GM18873 (cell line): ENCODE measurements around the gene HELZ2.
A peak's percentile ranks its signal among the peaks of the same experiment; 100 is the strongest.
"Not testable (repeated sequence)": the region's sequence is repeated elsewhere in the genome, so short reads cannot be mapped to it uniquely, and the experiment has no call there.

ENCODE experiments used
- ATAC-seq: cut with Tn5 transposase; IDR thresholded peaks from one replicate; pipeline ENCODE4 v1.9.1; 2021; ENCODE audit warnings: mild to moderate bottlenecking, moderate library complexity, moderate number of reproducible peaks; ENCODE audit not compliant: unreplicated experiment, low FRiP score

The HELZ2 gene

DNA sequence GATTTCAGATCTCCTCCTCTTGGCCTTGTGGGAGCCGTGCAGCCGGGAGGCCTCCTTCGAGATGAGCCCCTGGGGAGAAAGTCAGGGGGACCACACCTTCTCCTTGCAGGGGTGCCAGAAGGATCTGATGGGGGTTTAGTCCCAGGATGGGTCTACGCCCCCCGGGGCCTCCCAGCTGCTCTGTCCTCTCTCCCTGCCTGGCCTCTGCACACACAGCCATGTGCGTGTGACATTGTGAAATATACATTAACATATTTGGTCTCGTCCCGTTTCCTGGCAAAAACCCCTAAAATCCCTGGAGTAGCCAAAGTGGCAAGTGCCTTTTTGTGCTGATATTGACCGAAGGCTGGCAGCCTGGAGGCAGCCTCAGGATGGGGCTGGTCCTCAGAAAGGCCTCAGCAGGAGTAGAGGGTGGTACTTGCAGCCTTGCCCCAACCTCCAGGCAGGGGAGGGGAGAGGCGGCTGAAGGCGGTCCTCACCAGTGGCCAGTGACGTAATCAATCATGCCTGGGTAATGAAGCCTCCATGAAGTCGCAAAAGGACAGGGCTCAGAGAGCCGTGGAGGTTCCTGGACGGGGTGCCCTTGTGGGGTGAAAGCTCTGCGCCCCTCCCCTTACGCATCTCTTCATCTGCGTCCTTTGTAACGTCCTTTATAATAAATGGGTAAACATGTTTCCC, 5.1 kb upstream of the HELZ2 start:
- ATAC-seq, result no peak

DNA sequence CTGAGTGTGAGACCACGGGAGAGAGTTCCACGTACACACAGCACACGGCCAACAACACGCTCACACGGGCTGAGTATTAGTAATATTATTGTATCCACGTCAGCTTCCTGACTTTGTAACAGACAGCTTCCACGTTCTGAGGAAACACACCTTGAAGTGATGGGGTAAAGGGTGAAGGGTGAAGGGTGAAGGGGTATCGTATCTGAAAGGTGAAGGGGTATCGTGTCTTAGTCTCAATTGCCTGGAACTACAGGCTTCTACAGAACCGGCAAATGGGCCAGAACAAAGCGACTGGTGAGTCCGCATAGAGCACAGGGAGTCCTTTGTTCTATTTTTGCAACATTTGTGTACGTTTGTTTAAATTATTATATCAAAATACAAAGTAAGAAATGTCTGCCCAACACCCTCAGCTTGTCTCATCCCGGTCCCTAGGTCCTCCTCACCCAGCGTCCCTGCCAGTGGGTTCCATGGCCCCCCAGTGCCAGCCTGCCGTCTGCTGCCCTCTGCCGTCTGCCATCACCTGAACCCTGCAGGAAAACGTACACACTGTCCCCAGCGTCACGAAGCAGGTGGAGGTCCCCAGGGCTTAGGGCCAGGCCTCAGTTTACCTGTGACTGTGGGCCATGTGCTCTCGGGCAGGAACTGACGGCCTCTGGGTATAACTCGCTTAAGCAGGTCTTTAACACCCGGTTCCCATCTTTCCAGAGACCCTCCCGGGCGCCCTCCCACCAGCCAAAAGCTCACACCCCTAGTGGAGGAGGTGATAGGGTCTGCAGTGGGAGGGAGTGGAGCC, 4.4 kb upstream of the HELZ2 start:
- no peak for ATAC-seq

DNA sequence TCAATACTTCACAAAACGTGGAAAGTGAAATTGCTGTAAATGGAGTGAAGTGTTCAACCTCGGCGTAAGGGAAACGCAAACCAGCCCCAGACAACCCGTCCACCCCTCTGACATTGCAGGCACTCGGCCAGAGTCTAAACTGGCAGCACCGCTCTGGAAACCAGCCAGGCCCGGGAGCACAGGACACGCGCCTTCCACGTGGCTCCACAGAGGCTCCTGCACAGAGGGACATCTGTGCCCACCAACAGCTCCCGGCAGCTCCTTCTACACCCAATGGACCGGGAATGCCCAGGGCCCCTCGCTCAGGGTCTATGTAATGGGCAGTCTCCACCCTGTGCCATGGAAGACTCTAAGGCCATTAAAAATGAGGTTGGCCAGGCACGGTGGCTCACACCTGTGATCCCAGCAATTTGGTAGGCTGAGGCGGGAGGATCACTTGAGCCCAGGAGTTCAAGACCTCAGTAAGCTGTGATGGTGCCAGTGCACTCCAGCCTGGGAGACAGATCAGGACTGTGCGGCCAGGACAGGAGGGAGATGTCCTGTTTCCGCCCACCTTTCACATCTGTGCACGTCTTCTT, 3.4 kb upstream of the HELZ2 start:
- ATAC-seq, result no peak

DNA sequence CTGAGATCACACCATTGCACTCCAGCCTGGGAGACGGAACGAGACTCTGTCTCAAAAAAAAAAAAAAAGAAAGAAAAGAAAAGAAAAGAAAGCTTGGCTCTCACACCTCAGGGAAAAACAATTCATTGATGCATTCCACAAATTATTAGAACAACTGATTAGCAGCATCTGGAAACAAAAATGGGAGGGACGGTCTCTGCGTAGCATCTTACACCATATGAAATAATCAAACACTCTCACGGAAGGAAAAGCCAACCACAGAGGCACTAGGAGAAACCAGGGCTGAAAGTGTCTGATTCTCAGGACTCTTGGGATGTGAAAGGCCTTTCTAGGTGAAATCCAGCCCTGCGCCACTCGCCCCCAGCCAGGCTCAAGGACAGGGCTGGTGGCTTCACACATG, 2.3 kb upstream of the HELZ2 start:
- no peak for ATAC-seq

DNA sequence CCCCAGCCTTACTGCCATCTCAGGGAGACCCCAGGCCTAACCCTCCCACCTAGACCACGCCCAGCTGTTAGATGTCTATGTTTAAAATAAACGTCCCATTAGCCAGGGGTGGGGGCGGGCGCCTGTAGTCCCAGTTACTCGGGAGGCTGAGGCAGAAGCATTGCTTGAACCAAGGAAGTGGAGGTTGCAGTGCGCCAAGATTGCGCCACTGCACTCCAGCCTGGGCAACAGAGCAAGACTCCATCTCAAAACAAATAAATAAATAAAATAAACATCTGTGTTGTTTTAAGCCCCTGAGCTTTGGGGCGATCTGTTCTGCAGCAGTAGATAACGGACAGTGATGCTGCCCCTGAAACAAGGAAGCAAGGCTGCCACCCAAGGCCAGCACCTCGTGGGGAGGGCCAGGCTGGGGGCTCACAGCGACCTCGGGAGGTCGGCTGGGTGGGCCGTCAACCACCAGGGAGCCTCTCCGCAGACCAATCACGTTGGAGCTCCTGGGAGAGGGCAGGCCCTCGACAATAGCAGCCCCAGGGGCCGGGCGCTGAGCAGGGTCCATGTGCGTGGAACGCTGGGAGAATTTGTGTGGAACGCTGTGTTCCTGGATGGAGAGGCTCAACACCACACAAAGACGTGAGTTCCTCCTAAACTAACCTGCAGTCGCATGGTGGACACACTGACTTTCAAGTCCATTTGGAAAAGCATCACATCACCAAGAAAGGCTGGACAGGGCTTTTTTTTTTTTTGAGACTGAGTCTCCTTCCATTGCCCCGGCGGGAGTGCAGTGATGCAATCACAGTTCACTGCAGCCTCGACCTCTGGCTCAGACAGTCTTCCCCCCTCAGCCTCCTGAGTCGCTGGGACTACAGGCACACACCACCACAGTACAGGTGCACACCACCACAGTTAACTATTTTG, 1.0 kb upstream of the HELZ2 start:
- ATAC-seq, result no peak

GRCh38 chr20:63573647-63574131, 350 bp downstream of the HELZ2 start:
- no peak for ATAC-seq

DNA sequence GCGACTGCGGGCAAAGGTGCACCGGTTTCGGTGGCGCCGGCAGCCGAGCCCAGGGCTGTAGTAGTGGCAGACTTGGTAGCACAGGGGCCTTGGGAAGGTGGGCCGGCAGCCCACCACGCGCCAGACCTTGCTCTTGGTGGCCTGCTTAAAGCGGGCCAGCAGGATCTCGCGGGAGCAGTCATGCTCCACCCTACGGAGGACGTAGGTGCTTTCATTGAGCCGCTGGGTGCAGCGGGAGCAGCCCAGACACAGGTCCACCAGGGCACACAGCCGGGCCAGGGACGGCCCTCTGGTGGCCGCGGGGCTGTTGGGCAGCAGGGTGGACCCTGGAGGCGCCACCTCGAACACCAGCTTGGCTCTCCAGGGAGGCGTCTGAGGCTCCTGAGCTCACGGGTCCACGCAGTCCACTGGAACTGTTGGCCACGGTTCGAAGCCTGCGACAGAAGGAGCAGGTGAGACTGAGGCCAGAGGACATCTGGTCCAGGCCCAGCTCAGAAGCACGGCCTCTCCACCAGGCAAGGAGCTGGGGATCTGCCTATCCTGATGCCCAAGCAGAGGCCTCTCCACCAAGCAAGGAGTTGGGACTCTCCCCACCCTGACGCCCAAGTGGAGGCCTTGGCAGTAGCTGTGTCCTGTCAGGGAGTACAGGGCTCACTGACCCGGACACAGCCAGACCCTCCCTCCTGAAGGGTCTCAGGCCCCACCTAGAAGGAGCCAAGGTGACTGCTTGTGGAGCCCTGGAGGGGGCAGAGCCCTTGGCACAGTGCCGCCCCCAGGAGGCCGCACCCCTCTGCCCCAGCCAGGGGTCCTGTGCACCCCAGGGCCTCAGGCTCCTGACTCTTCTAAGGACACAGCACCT, 1.0 kb downstream of the HELZ2 start:
- ATAC-seq, result no peak

DNA sequence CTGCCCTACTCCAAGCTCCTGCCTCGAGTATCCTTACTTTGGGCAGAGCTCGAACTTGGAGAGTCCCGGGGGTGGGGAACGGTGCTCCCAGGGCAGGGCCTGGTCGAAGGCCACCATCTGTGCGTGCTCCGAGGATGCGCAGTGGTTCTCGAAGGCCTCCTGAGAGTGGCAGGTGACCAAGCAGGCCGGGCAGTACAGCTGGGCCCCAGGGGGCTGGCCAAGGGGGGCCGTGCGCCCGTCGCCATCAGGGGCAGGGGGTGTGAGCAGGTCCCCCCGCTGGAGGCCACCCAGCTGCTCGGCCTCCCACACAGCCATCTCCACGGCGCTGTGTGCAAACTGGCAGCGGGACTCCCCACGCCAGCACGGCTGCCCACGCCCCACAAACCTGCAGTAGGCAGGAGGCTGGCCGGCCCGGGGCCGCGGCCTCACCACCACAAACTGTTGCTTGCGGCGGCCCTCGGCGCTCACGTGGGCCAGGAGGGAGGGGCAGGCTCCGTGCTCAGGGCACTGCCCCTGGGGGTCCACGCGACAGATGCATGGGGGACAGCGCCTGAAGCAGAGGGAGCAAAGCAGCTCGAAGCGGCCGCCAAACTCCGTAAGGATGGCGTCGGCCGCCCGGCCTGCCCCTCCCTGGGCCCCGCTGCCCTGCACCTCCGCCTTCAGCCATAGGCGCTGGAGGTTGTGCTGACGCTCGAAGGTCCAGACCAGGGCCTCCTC, 1.8 kb downstream of the HELZ2 start:
- ATAC-seq, result no peak

GRCh38 chr20:63571087-63571478, 3.0 kb downstream of the HELZ2 start:
- ATAC-seq, result not testable (repeated sequence)

DNA sequence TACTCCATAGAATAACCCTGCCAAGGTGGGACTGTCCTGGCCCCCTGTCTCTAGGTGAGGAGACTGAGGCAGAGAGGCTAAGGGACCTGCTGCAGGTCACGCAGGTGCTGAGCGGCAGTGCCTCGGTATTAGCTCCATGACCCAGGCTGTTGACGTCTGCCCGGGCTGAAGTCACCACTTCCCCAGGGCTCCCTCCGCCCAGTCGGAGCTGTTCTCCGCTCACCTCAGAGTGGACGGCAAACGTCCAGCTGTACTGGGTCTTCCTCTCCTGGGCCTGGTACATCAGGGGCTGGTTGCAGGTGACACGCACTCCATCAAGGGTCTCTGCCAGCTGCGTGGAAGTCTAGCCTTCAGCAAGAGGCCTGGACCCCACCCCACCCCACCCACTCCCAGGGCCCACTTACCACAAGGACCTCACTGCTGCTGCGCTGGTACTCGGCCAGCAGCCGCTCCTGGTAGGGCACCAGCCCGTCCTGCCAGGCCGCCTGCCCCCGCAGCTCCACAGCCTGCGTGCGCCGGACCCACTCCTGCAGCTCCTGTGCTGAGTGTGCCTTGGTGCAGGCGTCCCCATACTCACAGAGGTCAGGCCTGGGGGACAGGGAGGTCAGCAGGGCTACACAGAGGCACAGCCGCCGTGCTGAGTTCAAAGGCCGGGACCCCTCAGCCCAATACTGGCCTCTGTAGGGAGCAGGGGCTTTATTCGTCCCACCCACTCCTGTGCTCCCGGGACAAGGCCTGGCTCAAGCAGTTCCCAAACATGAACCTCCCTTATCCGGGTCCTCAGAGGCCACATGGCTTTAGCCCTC, 3.6 kb downstream of the HELZ2 start:
- no peak for ATAC-seq

- ATAC-seq, result no peak
Measured at GRCh38 chr20:63568986-63569949, 4.8 kb downstream of the HELZ2 start.

DNA sequence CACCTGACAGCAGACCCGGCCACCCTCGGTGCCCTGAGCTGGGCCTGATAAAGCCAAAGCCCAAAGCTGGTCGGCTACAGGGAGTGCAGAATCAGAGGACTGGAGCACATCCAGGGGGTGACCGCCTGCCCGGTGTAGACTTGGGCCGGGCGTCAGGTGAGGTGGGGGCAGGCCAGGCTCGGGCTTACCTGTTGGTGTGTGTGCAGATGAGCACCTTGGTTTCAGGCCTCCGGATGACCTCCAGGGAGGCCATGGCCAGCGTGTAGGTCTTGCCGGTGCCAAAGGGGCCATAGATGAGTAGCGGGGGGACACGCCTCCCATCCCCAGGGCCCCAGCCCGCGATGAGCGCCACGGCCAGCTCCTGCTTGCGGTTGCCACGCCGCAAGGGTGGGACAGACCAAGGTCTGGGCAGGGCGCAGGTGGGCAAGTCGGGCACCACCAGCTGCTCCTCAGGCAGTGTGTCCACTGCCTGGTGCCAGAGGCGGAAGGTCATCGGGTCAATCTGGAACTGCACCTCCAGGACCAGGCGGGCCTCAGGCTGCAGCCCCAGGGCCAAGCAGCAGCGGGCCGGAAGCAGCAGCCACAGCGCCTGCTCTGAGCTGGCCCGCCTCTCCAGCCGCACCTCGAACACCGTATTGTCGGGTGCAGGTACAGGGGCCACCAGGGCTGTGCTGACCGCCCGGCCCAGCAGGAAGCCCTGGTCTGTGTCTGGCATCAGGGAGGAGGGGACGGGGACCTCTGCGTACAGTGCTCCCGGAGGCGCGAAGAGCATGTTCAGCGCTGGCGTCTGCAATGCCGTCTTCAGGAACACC, 5.7 kb downstream of the HELZ2 start:
- ATAC-seq, result peak; percentile 15

GRCh38 chr20:63567386-63568169, 6.5 kb downstream of the HELZ2 start:
- peak; percentile 63 for ATAC-seq

DNA sequence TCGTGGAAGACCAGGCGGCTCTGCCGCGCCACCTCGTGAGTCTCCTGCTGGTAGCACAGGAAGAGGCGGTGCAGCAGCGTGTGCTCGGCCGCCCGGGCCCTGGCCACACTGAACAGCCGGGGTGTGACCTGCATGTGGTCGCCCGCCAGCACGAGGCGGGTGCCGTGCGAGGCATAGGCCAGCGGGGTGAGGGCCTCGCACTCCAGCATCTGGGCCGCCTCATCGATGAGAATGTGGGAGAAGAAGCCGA, 7.0 kb downstream of the HELZ2 start:
- no peak for ATAC-seq

DNA sequence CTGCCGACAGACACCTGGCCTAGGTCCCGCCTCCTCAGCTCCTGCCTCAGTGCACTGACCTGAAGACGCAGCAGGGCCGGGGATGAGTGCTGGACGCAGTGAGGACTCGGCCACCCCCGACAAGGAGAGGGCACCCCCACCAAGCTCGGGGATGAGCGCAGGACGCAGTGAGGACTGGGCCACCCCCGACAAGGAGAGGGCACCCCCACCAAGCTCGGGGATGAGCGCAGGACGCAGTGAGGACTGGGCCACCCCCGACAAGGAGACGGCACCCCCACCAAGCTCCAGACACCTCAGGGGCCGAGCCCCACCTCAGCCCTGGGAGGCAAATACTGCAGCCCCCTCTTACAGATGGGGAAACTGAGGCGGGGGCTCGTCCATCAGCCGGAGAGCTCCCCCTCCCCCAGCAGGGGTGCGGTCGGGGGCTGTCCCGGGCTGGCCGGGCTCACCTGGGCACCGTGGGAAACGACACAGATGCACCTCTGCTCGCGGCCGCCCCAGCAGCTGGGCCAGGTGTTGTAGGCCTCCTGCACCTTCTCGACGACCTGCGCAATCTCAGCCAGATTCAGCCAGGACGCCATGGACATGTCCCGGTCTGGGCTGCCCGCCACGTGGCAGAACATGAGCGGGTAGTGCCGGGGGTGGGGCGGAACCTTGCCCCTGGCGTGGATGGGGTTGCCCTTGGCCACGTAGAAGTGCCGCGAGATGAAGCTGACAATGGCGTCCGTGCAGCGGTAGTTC, 7.5 kb downstream of the HELZ2 start:
- ATAC-seq, result no peak
